GM21423 (cell line): ENCODE data around the gene CTPS2.
"Not testable (repeated sequence)": the region's sequence is repeated elsewhere in the genome, so short reads cannot be mapped to it uniquely, and the experiment has no call there.

Experiments
- ATAC-seq: cut with Tn5 transposase; IDR thresholded peaks from one replicate; pipeline ENCODE4 v1.9.1; 2021; ENCODE audit warnings: mild to moderate bottlenecking, moderate library complexity; ENCODE audit not compliant: unreplicated experiment

The CTPS2 gene, protein sequence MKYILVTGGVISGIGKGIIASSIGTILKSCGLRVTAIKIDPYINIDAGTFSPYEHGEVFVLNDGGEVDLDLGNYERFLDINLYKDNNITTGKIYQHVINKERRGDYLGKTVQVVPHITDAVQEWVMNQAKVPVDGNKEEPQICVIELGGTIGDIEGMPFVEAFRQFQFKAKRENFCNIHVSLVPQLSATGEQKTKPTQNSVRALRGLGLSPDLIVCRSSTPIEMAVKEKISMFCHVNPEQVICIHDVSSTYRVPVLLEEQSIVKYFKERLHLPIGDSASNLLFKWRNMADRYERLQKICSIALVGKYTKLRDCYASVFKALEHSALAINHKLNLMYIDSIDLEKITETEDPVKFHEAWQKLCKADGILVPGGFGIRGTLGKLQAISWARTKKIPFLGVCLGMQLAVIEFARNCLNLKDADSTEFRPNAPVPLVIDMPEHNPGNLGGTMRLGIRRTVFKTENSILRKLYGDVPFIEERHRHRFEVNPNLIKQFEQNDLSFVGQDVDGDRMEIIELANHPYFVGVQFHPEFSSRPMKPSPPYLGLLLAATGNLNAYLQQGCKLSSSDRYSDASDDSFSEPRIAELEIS

DNA sequence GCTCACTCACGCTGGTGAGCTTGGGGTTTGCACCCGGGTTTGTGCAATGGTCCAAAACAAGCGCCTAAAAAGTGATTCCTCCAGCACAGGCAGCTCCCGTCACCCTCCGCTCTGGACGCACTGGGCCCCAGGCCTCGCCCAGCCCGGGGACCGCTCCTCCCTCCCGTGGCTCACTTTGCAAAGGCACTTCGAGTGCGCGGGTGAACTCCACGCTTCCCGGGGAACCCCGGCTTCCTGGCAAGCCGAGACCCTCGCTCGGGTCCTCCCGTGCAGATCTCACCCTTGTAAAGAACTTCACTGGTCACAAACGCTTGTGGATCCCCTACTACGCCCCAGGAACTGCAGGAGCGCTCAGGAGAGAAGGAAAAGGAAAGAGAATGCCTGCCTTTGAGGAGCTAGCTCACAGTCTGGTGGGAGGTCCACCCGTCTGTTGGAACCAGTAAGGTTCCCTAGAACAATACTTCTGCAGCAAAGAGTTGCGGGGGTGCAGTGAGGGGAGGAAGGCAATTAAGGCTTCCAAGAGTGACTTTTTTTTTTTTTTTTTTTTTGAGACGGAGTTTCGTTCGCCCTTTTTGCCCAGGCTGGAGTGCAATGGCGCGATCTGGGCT lies at the start of gene CTPS2:
CTPS2 (minus strand) TSS at position 122 of the 608 bp plus-strand sequence. CDS start 9,767 bp downstream, outside the sequence.
- ATAC-seq, result peak; percentile 85

DNA sequence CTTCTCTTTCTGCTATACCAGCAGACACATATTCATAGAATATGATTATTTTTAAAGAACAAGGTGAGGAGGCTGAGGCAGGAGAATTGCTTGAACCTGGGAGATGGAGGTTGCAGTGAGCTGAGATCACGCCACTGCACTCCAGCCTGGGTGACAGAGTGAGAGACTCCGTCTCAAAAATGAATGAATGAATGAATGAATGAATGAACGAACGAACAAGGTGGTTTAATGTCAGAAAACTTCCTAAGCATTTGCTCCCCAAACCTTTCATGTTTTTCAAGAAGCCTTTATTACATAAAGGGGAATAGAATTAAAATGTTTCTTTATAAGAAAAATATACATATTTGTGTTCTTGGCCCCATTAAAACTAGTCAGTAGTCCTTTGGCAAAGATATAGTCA lies 49.0 kb upstream of the CTPS2 start:
- ATAC-seq, result not testable (repeated sequence)

DNA sequence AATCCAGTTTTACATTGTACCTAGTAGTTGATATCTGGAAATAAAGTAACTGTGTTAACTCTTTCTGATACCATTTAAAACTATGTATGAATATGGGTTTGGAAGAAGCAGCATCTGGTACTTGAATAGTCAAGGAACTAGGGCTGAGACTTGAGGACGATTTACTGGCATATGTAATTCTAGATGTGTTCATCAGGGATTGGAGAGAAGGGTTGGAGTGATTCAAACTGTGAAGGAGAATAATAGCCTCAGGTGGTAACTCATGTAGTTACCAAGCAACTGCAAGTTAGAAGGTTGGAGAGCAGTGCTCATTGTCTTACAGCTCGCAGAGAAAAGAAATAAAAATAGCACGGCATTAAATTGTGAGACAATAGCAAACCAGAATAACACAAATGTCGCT lies 44.3 kb upstream of the CTPS2 start:
- ATAC-seq, result no peak

DNA sequence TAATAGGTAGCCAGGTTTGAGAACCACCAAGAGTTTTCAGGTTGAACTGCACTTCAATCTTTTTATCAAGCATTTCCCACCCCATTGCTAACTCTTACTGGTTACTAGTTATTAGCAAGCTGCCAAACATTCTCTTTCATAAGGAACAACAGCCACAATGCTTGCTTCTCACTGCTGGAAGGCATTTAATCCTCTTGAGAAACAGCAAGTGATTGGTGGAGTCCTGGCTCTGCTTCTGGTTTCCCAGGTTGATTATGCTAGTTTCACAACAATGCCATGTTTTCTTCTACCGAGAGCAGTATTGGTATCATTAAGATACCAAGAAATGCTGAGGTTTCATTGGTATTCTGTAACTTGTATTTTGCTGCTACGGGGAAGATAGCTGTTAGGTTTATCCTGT lies 41.5 kb upstream of the CTPS2 start:
- no peak for ATAC-seq

DNA sequence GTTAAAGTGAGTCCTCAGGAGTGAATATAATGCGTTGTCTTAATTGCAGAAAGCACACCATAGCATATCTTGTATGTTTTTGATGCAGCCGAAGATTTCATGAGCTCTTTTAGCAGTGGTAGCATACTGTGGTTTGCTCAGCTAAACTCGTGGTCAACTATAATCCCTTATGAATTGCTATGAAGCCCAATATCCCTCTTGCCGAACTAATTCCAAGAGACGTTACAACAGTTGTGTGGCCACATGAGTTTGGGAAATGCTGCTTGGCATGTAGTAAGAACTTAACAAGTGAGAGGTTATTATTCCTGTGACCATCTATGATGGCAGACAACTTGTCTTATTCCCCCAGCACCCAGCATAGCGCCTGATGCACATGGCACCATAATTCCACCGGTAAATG lies 37.7 kb upstream of the CTPS2 start:
- ATAC-seq, result no peak

DNA sequence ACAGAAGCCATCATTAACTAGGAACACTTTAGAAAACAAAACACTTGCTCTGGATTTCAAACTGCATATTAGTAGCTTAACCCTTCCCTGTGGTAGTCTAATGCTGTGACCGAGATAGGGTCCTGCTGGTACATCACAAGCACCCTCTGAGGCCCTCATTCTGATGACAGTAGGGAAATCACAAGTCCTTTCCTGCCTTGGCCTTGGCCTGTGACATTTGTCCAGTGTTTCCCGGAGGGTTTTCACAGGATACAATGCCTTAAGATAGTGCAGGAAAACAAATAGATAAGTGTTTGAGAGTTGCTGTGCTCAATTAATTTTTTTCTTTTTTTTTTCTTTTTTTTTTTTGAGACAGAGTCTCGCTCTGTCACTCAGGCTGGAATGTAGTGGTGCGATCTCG lies 36.0 kb upstream of the CTPS2 start:
- ATAC-seq, result no peak

DNA sequence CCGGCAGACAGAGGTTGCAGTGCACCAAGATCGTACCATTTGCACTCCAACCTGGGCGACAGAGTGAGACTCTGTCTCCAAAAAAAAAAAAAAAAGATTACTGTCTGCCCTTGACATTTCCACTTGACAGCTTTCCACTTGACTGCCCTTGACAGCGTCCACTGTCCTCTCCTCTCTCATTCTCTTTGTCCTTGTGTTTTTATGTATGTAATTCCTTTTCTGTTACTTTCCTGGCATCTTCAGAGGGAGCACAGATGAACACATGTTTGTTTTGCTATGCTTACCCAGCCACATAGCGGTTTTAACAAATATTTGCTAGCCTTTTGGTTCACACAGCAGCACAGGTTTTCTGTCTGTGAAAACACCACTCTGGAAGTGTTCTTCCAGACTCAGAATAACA lies 33.2 kb upstream of the CTPS2 start:
- no peak for ATAC-seq

DNA sequence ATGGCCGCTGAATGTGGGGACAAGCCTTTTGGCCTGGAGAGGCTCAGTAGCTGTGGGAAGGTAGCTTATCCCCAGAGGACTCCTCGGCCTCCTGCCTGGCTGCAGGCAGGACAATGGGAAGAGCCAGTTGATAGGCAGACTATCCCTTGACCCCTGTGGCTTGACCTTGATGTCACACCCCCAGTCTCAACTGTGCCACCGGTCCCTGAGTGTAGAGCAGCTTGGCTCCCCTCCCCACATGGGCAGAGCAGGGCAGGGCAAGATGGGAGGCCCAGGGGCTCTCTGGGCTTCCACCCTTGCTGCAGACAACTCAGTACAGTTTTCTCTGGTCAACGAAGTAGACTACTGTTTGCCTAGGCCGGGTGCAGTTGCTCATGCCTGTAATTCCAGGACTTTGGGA lies 32.6 kb upstream of the CTPS2 start:
- ATAC-seq, result no peak

DNA sequence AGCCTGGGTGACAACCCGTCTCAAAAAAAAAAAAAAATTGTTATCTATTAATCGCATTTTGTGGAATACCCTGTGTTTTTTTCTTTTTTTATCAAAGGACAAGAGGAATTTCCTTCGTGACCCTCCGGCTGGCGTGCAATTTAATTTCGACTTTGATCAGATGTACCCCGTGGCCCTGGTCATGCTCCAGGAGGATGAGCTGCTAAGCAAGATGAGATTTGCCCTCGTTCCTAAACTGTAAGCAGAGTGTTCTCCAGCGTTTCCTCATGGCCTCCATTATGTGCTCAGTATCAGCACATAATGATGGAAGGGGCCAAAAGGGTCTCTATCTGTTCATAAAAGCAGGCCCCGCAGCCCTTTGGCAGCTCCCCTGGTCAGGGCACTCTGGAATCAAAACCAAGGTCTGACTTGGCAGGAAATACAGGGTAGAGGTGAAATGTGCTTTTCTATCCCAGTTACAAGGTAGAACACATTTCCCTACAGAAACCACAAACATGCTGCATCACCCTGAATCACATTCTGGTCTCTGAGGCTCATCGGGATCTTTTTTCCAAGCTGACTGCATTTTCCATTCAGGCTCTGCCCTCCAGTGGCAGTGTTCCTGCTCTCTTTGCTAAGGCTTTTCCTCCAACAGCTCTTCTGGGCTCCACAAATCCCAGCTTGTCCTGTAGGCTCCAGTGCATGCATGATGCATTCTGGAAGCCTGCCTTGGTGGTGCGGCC lies 31.3 kb upstream of the CTPS2 start:
- ATAC-seq, result no peak

DNA sequence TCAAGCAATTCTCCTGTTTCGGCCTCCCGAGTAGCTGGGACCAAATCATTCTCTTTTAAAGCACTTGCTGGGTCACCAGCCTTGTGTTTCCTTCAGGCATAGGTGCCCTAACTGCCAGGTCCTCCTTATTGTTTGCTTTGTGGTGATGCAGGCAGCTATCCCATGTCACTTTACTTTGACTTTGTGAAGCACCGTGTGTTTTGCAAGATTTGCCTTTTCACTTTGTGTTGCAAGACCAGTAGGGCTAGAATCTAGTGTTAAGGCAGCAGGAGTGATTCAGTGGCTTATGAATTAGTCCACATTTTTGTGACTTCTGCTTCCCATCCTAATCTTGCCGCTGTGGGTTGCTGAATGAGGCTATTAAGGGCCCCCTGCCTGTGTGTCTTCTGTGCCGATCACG lies 27.1 kb upstream of the CTPS2 start:
- ATAC-seq, result no peak

DNA sequence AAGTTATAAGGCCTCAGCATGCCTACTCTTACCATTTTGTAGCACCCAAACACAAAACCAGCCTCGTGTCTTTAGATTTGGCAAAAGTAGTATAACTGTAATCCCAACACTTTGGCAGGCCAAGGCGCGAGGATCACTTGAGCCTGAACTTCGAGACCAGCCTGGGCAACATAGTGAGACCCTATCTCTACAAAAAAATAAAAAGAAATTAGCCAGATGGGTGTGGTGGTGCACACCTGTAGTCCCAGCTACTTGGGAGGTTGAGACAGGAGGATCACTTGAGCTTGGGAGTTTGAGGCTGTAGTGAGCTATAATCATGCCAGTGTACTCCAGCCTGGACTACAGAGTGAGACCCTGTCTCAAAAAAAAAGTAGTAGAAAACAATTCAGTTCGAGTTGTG lies 24.6 kb upstream of the CTPS2 start:
- no peak for ATAC-seq

DNA sequence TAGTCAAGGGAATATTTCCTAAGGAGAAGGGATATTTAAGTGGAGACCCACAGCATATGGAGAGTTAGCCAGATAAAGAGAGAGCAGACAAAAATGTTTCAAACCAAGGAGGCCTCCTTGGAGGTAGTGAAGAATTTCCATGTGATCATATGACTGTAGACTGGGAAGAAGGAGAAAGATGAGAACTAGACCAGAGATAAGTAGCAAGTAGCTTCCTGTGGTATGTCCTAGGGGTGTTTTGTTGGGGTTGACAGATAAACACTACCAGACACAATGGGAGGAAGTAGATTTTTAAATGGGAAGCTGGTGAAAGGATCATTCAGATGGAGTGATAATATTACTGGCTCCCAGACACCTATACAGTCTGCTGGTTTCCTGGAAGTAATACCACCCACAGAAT lies 20.5 kb upstream of the CTPS2 start:
- ATAC-seq, result no peak

DNA sequence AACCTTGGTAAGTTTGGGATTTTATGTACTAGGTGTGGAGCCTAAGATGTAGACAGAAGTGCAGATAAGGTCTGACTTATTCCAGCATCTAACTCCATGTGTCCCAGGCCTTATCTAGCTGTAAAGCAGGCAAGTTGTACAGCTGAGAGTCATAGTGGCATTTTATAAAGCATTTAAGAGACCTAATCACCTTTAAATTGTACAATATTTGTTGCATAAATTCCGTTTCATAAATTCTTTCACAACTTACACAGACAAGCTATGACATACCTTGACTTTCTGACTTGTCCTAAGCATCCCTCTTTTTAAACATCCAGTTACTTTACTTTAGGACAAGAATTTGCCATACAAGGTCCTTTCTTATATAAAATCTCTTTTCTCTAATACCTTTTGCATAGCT lies 18.0 kb upstream of the CTPS2 start:
- no peak for ATAC-seq

DNA sequence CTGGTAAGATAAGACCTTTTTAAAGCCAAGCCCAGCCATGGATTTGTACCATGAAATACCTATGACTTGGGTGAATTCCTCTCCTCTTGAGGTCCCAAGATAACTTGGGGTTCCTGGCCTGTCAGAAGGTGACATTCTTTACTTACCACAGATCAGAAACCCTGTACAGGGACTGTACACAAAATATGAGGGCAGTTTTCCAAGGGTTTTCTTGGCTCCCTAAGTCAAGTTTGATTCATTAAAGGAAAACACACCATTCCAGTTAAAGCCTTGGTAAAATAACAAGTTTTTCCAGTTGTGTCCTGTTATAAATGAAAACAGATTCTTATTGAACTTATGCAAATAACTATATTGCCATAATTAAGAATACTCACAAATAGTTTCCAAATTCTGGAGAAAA lies 15.2 kb upstream of the CTPS2 start:
- ATAC-seq, result no peak

DNA sequence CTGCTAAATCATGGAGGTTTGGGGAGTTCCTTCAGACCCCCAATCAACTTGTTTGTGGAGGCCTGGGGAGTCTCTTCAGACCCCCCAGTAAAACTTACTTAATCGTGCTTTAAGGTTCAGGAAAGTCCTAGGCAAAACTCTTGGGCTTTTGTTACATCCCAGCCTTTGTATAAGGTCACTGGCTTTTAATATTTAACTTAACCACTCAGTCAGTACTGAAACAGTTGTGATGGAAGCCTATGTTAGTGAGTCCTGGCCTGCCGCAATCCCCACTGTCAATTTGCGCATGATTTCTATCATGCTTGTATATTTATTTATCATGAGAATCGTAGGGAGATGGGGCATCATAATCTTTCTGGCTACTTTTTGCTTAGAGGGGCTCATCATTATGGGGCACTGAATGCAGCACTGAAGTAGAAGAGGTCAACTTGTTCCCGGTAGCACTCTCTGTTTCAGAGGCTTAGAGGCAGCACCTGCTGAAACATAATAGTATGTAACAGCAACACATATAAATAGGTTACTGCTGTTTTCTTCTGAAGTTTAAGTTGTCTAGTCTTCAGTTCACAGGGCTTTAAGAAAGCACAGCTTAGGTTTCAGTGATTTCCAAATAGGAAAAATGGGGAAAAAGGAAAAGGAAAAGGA lies 14.0 kb upstream of the CTPS2 start:
- peak; percentile 81 for ATAC-seq

DNA sequence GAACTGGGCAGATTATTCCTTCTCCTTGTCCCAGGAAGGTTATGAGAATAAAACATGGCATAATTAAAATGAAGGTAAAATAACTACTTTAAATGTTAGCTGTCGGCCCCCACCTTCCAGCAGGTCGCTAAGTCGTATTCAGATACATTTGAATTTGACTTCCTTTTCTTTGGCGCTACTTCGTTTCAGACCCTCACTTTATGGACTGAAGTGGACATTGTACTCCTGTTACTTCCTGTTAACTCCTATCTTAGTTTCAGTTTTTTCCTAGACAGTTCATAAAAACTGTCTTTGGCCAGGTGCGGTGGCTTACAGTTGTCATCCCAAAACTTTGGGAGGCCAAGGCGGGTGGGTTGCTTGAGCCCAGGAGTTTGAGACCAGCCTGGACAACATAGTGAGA lies 12.6 kb upstream of the CTPS2 start:
- no peak for ATAC-seq

DNA sequence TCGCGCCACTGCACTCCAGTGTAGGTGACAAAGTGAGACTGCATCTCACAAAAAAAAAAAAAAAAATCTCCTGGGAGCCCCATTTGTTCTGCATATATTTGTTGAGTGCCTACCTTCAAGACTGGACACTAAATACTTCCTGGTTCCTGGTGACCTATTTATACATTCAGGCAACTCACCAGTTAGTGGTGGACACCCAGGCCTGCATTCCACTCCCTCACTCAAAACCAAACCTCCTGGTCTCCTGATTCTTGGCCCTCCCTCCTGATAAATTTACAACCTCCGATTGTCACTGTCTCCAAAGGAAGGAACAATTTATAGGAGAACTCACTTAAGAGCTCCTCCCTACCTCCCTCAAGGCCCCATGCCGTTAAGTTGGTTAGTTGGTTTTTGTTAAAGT lies 10.0 kb upstream of the CTPS2 start:
- no peak for ATAC-seq

DNA sequence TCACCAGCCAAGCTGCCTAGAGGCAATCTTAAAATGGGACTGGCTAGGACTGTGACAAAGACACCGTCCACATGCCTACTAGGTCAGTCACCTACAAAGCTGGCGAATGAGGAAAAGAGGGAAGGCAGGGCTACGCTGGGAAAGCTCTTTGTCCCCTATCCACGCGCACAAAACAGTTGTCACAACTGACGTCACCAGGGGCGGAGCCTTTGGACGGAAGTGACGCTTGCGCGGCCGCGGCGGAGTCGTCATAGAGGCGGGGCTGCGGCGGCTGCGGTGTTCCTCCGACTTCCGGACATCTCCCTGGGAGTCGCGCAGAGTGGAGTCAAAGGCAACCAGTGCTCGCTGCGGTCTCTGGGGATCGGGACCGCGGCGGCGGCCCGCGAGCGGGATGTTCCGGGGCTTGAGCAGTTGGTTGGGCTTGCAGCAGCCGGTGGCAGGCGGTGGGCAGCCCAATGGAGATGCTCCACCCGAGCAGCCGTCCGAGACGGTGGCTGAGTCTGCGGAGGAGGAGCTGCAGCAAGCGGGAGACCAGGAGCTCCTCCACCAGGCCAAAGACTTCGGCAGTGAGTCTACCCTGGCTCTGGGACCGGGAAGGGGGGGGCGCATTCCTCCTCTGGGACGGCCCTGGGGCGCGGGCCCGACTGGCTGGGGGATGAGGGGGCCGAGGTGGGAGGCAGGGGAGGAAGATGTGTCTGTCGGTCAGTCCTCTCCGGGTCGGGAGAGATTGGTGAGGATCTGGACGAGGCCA lies 7.0 kb upstream of the CTPS2 start, which contains the start of gene SYAP1:
SYAP1 (plus strand) TSS at position 279 of the 751 bp plus-strand sequence; CDS start at position 392, 113 bp downstream.
- peak; percentile 98 for ATAC-seq

DNA sequence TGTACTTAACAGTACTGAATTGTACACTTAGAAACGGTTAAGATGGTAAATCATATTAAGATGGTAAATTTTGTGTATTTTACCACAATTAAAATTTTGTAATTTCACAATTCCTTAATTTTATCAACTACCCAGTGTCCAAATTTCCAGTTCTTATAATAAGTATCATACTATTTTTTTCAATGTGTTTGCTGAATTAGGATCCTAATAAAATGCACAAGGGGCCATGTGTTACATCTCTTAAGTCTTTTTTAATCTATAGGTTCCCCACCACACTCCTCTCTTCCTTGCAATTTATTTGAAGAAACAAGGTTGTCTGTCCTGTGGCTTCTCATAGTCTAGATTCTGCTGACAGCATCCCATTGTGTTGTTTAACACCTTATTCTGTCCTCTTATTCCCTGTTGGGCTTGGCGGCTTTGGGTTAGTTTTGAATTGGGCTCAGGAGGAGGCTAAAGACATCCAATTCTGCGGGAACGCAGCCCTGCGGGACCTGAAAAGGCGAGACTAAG lies 6.4 kb upstream of the CTPS2 start:
- ATAC-seq, result peak; percentile 30

DNA sequence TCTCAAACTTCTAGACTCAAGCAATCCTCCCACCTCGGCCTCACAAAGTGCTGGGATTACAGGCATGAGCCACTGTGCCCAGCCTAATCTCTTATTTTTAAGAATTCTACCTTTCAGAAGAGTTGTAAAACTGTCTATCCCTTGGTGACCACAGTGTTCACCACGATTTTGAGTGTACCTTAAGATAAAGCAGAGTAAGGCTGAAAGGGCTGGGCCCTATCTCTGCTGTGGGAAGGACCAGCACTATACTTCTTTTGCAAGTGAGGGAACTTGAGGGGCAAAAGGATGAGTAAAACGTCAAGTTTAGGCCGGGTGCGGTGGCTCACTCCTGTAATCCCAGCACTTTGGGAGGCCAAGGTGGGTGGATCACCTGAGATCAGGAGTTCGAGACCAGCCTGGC lies 4.0 kb upstream of the CTPS2 start:
- ATAC-seq, result not testable (repeated sequence)
